ENCODE data around the gene PRKAG3. TPM values are rescaled to one million over a fixed set of nuclear protein-coding genes. Genes with fewer than 3 reads are reported as not detected.
"Not testable (repeated sequence)": the region's sequence is repeated elsewhere in the genome, so short reads cannot be mapped to it uniquely, and the experiment has no call there.

Gene PRKAG3
- total RNA-seq, 1 donor from 2014 or later, result 2.9 TPM

- Mint-ChIP-seq H3K9me3 (peaks cover 10% of the 10 kb centered on the region), H3K4me1 (peaks cover 15% of the 10 kb centered on the region), H3K4me3 (no peak overlapping the region), H3K27me3 (ENCODE audit: low read depth) (no peaks in the 10 kb centered on the region), H3K27ac (no peak overlapping the region), H3K36me3 (peaks cover 30% of the 10 kb centered on the region)
- DNase-seq (ENCODE audit: low spot score in 2 of 2, unreplicated experiment in 2 of 2), result no peak
- no peak for TF ChIP-seq CTCF (IDR thresholded peaks at IDR 0.05; ENCODE audit: unreplicated experiment)
Observed at GRCh38 chr2:218776488-218776887, 55.1 kb downstream of the PRKAG3 start.

GRCh38 chr2:218773881-218774280, 57.7 kb downstream of the PRKAG3 start:
- Mint-ChIP-seq H3K4me3 (no peak overlapping the region), H3K4me1 (no peaks in the 10 kb centered on the region), H3K36me3 (peaks cover 43% of the 10 kb centered on the region), H3K9me3 (peaks cover 20% of the 10 kb centered on the region), H3K27me3 (ENCODE audit: low read depth) (no peaks in the 10 kb centered on the region), H3K27ac (no peak overlapping the region)
- TF ChIP-seq CTCF (IDR thresholded peaks at IDR 0.05; ENCODE audit: unreplicated experiment), result no peak
- DNase-seq (ENCODE audit: low spot score in 2 of 2, unreplicated experiment in 2 of 2), result no peak

- Mint-ChIP-seq H3K36me3 (peaks cover 42% of the 10 kb centered on the region), H3K9me3 (peaks cover 20% of the 10 kb centered on the region)
- not testable (repeated sequence) for H3K4me1 Mint-ChIP-seq; H3K27ac Mint-ChIP-seq; H3K4me3 Mint-ChIP-seq; DNase-seq (ENCODE audit: low spot score in 2 of 2, unreplicated experiment in 2 of 2); H3K27me3 Mint-ChIP-seq (ENCODE audit: low read depth)
Observed at GRCh38 chr2:218772759-218773158, 58.8 kb downstream of the PRKAG3 start.

Small RNAs within 50 kb of the gene (microRNA-seq; reads per million reads assigned to microRNA genes)
- gene MIR9500, result not detected

Other genes starting within 250 kb of the PRKAG3 start
- gene PLCD4, start 223.9 kb downstream of the PRKAG3 start, total RNA-seq, result 1.0 to 1.5 TPM (median 1.3 TPM) in 3 replicates
- 31.4 to 34.1 TPM (median 32.9 TPM) in 3 replicates for gene ZNF142, start 172.2 kb downstream of the PRKAG3 start, total RNA-seq
- 36.0 to 39.4 TPM (median 37.8 TPM) in 3 replicates for gene BCS1L, start 172.1 kb downstream of the PRKAG3 start, total RNA-seq
- gene RNF25, start 159.8 kb downstream of the PRKAG3 start, total RNA-seq, result 21.6 to 26.5 TPM (median 21.8 TPM) in 3 replicates
- 115 to 127 TPM (median 120 TPM) in 3 replicates for gene STK36, start 159.7 kb downstream of the PRKAG3 start, total RNA-seq
- gene TTLL4, start 121.0 kb downstream of the PRKAG3 start, total RNA-seq, result 54.8 to 65.5 TPM (median 61.8 TPM) in 3 replicates
- gene CYP27A1, start 49.7 kb downstream of the PRKAG3 start, total RNA-seq, result 15.6 to 16.8 TPM (median 16.6 TPM) in 3 replicates
- 106 to 118 TPM (median 115 TPM) in 3 replicates for gene WNT6, start 28.0 kb upstream of the PRKAG3 start, total RNA-seq
- 50.7 to 53.2 TPM (median 51.8 TPM) in 3 replicates for gene WNT10A, start 49.0 kb upstream of the PRKAG3 start, total RNA-seq
- 0.69 to 0.97 TPM (median 0.90 TPM) in 3 replicates for gene CDK5R2, start 127.9 kb upstream of the PRKAG3 start, total RNA-seq
- 0.16 to 0.29 TPM (median 0.22 TPM) in 3 replicates for gene FEV, start 153.4 kb upstream of the PRKAG3 start, total RNA-seq
- not detected in 3 replicates for gene CRYBA2, start 161.6 kb upstream of the PRKAG3 start, total RNA-seq
- gene CFAP65, start 209.7 kb upstream of the PRKAG3 start, total RNA-seq, result not detected in 3 replicates
- 0.18 to 0.62 TPM (median 0.38 TPM) in 3 replicates for gene IHH, start 229.1 kb upstream of the PRKAG3 start, total RNA-seq